PC-3 (cell line): ENCODE data around the gene ANAPC7. TPM values are rescaled to one million over a fixed set of nuclear protein-coding genes. Genes with fewer than 3 reads are reported as not detected.

Experiments used
- ATAC-seq: fragments of 200-7000 bp; cut with Tn5 transposase; 2 replicates; pipeline ENCODE4 v1.9.1; 2020; ENCODE audit warnings: mild to moderate bottlenecking, moderate library complexity
- BruUV-seq: library from RNA; stranded (reverse); fragments of 400-500 nt; replicated peaks from 2 replicates; lab custom pipeline; 2021; lab: Mats Ljungman, UMichigan
- CTCF ChIA-PET: fragments of 300-600 bp; sonication (Branson Sonifier 250); formaldehyde crosslinking; loops from one replicate; lab custom pipeline; 2022; ENCODE audit warnings: antibody characterized with exemption; lab: Charles Lee
- POLR2A ChIA-PET: fragments of 300-600 bp; sonication (Branson Sonifier 250); formaldehyde crosslinking; loops from one replicate; lab custom pipeline; 2022; ENCODE audit warnings: antibody characterized with exemption; ENCODE audit not compliant: unreplicated experiment; lab: Charles Lee
- DNase-seq: peaks from one replicate; pipeline ENCODE4 v3.0.0-alpha.2; 2015
- H2AFZ ChIP-seq: fragments of 300-600 bp; sonication (generic); 2 replicates; pipeline ENCODE4 v1.6.0; 2016; ENCODE audit warnings: antibody characterized with exemption, low read length
- H3F3A ChIP-seq: fragments of 300-600 bp; sonication (generic); one replicate; pipeline ENCODE4 v1.6.0; 2017; ENCODE audit warnings: antibody characterized with exemption, low read length, control low read depth, mild to moderate bottlenecking; ENCODE audit not compliant: unreplicated experiment
- H3K27ac ChIP-seq: fragments of 300-600 bp; sonication (generic); 2 replicates; pipeline ENCODE4 v1.5.1; 2016; ENCODE audit warnings: mild to moderate bottlenecking, low read length
- H3K27me3 ChIP-seq: fragments of 300-600 bp; sonication (generic); 2 replicates; pipeline ENCODE4 v1.6.1; 2016; ENCODE audit warnings: low read length, mixed read lengths
- H3K36me3 ChIP-seq: fragments of 300-600 bp; sonication (generic); 2 replicates; pipeline ENCODE4 v1.6.1; 2016; ENCODE audit warnings: low read depth, mixed run types, low read length, mixed read lengths
- H3K4me1 ChIP-seq: fragments of 300-600 bp; sonication (generic); 2 replicates; pipeline ENCODE4 v1.5.1; 2016; ENCODE audit warnings: low read length; ENCODE audit not compliant: insufficient read depth
- H3K4me2 ChIP-seq: fragments of 300-600 bp; sonication (generic); 2 replicates; pipeline ENCODE4 v1.6.0; 2016; ENCODE audit warnings: low read length
- H3K4me3 ChIP-seq: fragments of 300-600 bp; sonication (generic); 2 replicates; pipeline ENCODE4 v1.5.1; 2016; ENCODE audit warnings: mild to moderate bottlenecking, low read length, mixed read lengths
- H3K79me2 ChIP-seq: fragments of 300-600 bp; sonication (generic); 2 replicates; pipeline ENCODE4 v1.6.1; 2017; ENCODE audit warnings: low read length, mixed read lengths
- H3K9ac ChIP-seq: fragments of 300-600 bp; sonication (generic); 2 replicates; pipeline ENCODE4 v1.6.0; 2016; ENCODE audit warnings: mild to moderate bottlenecking, low read length
- H3K9me2 ChIP-seq: fragments of 300-600 bp; sonication (generic); replicated peaks from 2 replicates; pipeline ENCODE4 v1.6.1; 2016; ENCODE audit warnings: mixed run types, low read length, mixed read lengths
- H3K9me3 ChIP-seq: fragments of 300-600 bp; sonication (generic); 2 replicates; pipeline ENCODE4 v1.6.1; 2016; ENCODE audit warnings: low read length, mixed read lengths
- H4K20me1 ChIP-seq: fragments of 300-600 bp; sonication (generic); 2 replicates; pipeline ENCODE4 v1.6.1; 2016; ENCODE audit warnings: low read length, mixed read lengths
- CTCF ChIP-seq: fragments of 300-600 bp; sonication (generic); conservative IDR thresholded peaks from 2 replicates; pipeline ENCODE4 v1.5.1; 2017; ENCODE audit warnings: antibody characterized with exemption, low read depth, mild to moderate bottlenecking, low read length
- EZH2 ChIP-seq: fragments of 300-600 bp; sonication (generic); IDR thresholded peaks from one replicate; pipeline ENCODE4 v1.6.1; 2017; ENCODE audit warnings: antibody characterized with exemption, mild to moderate bottlenecking, low read length; ENCODE audit not compliant: unreplicated experiment
- EZH2phosphoT487 ChIP-seq: fragments of 300-600 bp; sonication (generic); IDR thresholded peaks from 2 replicates; pipeline ENCODE4 v1.6.1; 2018; ENCODE audit warnings: mild to moderate bottlenecking, antibody characterized with exemption, low read length, borderline replicate concordance
- intact Hi-C: fragments of 100-400 bp; cut with micrococcal nuclease; formaldehyde crosslinking; loops from 2 replicates; pipeline ENCODE4 v1.9.0; 2023
- total RNA-seq: library from RNA; depleted of rRNA; stranded (reverse); fragments of >200 nt; gene quantifications from 2 replicates; pipeline ENCODE4 v1.2.3, GENCODE V29; 2014

Gene ANAPC7
- total RNA-seq, 1 experiment from 2014 or later = 80.5 TPM

- intact Hi-C loops = no loop called here
- Histone ChIP-seq H3K27me3 (no peaks in the 10 kb centered on the region), H3K9ac (peak overlapping the region; percentile 74), H3F3A (peaks cover 9% of the 10 kb centered on the region), H2AFZ (no peak overlapping the region), H3K27ac (peak overlapping the region; percentile 97), H3K79me2 (peaks cover 5% of the 10 kb centered on the region; the same call in 1 of the 2 replicates), H3K36me3 (peaks cover 92% of the 10 kb centered on the region), H4K20me1 (no peaks in the 10 kb centered on the region), H3K9me3 (no peaks in the 10 kb centered on the region), H3K4me2 (peak overlapping the region; percentile 61), H3K4me1 (peaks cover 37% of the 10 kb centered on the region), H3K4me3 (no peak overlapping the region), H3K9me2 (no peaks in the 10 kb centered on the region)
- BruUV-seq = no TSS peak
- POLR2A ChIA-PET = no interaction called here
- CTCF ChIA-PET = no interaction called here
- no peak for ATAC-seq
- TF ChIP-seq EZH2phosphoT487 (no peak), EZH2 (no peak), CTCF (no peak)
- no peak for DNase-seq
Measured at GRCh38 chr12:110343736-110344555, 59.6 kb downstream of the ANAPC7 start.

DNA sequence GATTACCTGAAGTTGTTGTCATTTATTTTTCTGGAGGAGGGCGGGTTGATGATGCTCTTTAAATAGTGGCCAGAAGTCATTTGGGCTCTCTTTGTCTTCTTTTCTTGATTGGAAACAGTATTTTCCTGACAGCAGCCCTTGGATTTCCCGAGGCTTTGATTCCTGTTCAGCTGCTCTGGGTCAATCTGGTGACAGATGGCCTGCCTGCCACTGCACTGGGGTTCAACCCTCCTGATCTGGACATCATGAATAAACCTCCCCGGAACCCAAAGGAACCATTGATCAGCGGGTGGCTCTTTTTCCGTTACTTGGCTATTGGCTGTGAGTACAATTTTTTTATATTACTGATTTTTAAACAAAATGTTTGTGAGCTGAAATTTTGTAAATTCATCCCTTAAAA is 60.4 kb downstream of the ANAPC7 start:
- Histone ChIP-seq H3F3A (peaks cover 16% of the 10 kb centered on the region), H3K4me1 (peaks cover 43% of the 10 kb centered on the region), H3K9me2 (no peaks in the 10 kb centered on the region), H3K9me3 (no peaks in the 10 kb centered on the region), H3K27me3 (no peaks in the 10 kb centered on the region), H3K4me3 (no peak overlapping the region), H2AFZ (no peak overlapping the region), H3K9ac (no peak overlapping the region), H3K4me2 (no peak overlapping the region), H3K36me3 (peaks cover 92% of the 10 kb centered on the region), H4K20me1 (no peaks in the 10 kb centered on the region), H3K27ac (peak overlapping the region; percentile 97; the same call in 1 of the 2 replicates), H3K79me2 (peaks cover 5% of the 10 kb centered on the region; the same call in 1 of the 2 replicates)
- CTCF ChIA-PET = no interaction called here
- TF ChIP-seq EZH2 (no peak), CTCF (no peak), EZH2phosphoT487 (no peak)
- no TSS peak for BruUV-seq
- intact Hi-C loops = no loop called here
- ATAC-seq = no peak
- POLR2A ChIA-PET = interaction anchor here (0.7 kb wide), 1 partner anchor 209 kb away, joined by 3 read pairs; no protein-coding TSS in a partner anchor
- no peak for DNase-seq

DNA sequence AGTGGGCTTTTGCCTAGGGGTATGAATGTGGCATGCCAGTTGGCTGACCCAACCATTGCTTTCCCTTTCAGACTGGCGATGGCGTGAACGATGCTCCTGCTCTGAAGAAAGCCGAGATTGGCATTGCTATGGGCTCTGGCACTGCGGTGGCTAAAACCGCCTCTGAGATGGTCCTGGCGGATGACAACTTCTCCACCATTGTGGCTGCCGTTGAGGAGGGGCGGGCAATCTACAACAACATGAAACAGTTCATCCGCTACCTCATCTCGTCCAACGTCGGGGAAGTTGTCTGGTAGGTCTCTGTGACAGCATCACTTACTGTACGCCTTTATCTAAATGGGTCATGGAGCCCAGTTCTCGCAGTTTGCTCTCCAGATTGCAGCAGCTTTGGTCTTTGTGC is 61.4 kb downstream of the ANAPC7 start:
- no peaks in the 10 kb centered on the region for H4K20me1 ChIP-seq
- POLR2A ChIA-PET = interaction anchor here (0.7 kb wide), 1 partner anchor 208 kb away, joined by 3 read pairs; no protein-coding TSS in a partner anchor
- ATAC-seq = no peak
- no peak for DNase-seq
- H3K36me3 ChIP-seq = peaks cover 92% of the 10 kb centered on the region
- peaks cover 43% of the 10 kb centered on the region for H3K4me1 ChIP-seq
- BruUV-seq = no TSS peak
- CTCF ChIA-PET = no interaction called here
- H3F3A ChIP-seq = peaks cover 16% of the 10 kb centered on the region
- H3K4me3 ChIP-seq = no peak overlapping the region
- H3K9ac ChIP-seq = no peak overlapping the region
- peaks cover 5% of the 10 kb centered on the region; the same call in 1 of the 2 replicates for H3K79me2 ChIP-seq
- H3K9me3 ChIP-seq = no peaks in the 10 kb centered on the region
- H2AFZ ChIP-seq = no peak overlapping the region
- H3K4me2 ChIP-seq = no peak overlapping the region
- H3K9me2 ChIP-seq = no peaks in the 10 kb centered on the region
- intact Hi-C loops = no loop called here
- no peak for TF ChIP-seq CTCF
- TF ChIP-seq EZH2phosphoT487 = no peak
- no peak for TF ChIP-seq EZH2
- no peak overlapping the region for H3K27ac ChIP-seq
- H3K27me3 ChIP-seq = no peaks in the 10 kb centered on the region
